Neural cell (in vitro differentiated cells): ENCODE results near the gene KRTAP29-1. TPM values are rescaled to one million over a fixed set of nuclear protein-coding genes. Genes with fewer than 3 reads are reported as not detected.
"Not testable (repeated sequence)": the region's sequence is repeated elsewhere in the genome, so short reads cannot be mapped to it uniquely, and the experiment has no call there.

Experiments used
- H2AFZ ChIP-seq: fragments of 200-600, 300-800 bp; sonication (generic), shearing (Covaris generic); 2 replicates; pipeline ENCODE4 v1.6.0; 2014; ENCODE audit warnings: low read depth, mild to moderate bottlenecking, antibody characterized with exemption, low read length, moderate library complexity
- H3F3A ChIP-seq: fragments of 200-600 bp; shearing (Covaris generic); 2 replicates; pipeline ENCODE4 v1.6.1; 2016; ENCODE audit warnings: mild to moderate bottlenecking, moderate library complexity, mixed read lengths, antibody characterized with exemption, low read length; ENCODE audit not compliant: insufficient read depth, poor library complexity, severe bottlenecking
- H3K27ac ChIP-seq: fragments of 200-600, 300-800 bp; sonication (generic), shearing (Covaris generic); 2 replicates; pipeline ENCODE4 v1.5.1; 2014; ENCODE audit warnings: mild to moderate bottlenecking, low read length, moderate library complexity
- H3K27me3 ChIP-seq: fragments of 300-800, 200-600 bp; sonication (generic), shearing (Covaris generic); 2 replicates; pipeline ENCODE4 v1.6.0; 2014; ENCODE audit warnings: mild to moderate bottlenecking, low read depth, low read length, moderate library complexity; ENCODE audit not compliant: insufficient read depth
- H3K36me3 ChIP-seq: fragments of 300-800, 200-600 bp; sonication (generic), shearing (Covaris generic); 2 replicates; pipeline ENCODE4 v1.5.1; 2014; ENCODE audit warnings: mild to moderate bottlenecking, antibody characterized with exemption, low read length, moderate library complexity; ENCODE audit not compliant: insufficient read depth
- H3K4me2 ChIP-seq: fragments of 300-800, 200-600 bp; sonication (generic), shearing (Covaris generic); 2 replicates; pipeline ENCODE4 v1.6.0; 2014; ENCODE audit warnings: mild to moderate bottlenecking, low read length
- H3K4me3 ChIP-seq: fragments of 300-800, 200-600 bp; sonication (generic), shearing (Covaris generic); 2 replicates; pipeline ENCODE4 v1.5.1; 2014; ENCODE audit warnings: mild to moderate bottlenecking, low read length, moderate library complexity
- H3K79me2 ChIP-seq: fragments of 200-600 bp; shearing (Covaris generic); replicated peaks from 2 replicates; pipeline ENCODE4 v1.6.0; 2014; ENCODE audit warnings: mild to moderate bottlenecking, low read length, moderate library complexity; ENCODE audit not compliant: insufficient read depth
- H3K9ac ChIP-seq: fragments of 300-800, 200-600 bp; sonication (generic), shearing (Covaris generic); 2 replicates; pipeline ENCODE4 v1.6.1; 2016; ENCODE audit warnings: mild to moderate bottlenecking, low read length, mixed read lengths
- H3K9me2 ChIP-seq: fragments of 200-600 bp; shearing (Covaris generic); 2 replicates; pipeline ENCODE4 v1.6.1; 2016; ENCODE audit warnings: mild to moderate bottlenecking, low read length, mixed read lengths; ENCODE audit not compliant: insufficient read depth
- H3K9me3 ChIP-seq: fragments of 200-600, 300-800 bp; sonication (generic), shearing (Covaris generic); 2 replicates; pipeline ENCODE4 v1.6.1; 2016; ENCODE audit warnings: mild to moderate bottlenecking, mixed run types, low read length, moderate library complexity, mixed read lengths
- H4K20me1 ChIP-seq: fragments of 200-600 bp; shearing (Covaris generic); 2 replicates; pipeline ENCODE4 v1.6.1; 2016; ENCODE audit warnings: mild to moderate bottlenecking, mixed run types; ENCODE audit not compliant: insufficient read depth
- EP300 ChIP-seq: fragments of 450-650 bp; conservative IDR thresholded peaks from 2 replicates; pipeline ENCODE4 v1.6.1; 2014; ENCODE audit warnings: antibody characterized with exemption, mild to moderate bottlenecking, moderate library complexity; ENCODE audit not compliant: poor library complexity, severe bottlenecking
- EZH2 ChIP-seq: fragments of 200-600, 300-800 bp; shearing (Covaris generic), sonication (generic); IDR thresholded peaks from 2 replicates; pipeline ENCODE4 v1.6.1; 2014; ENCODE audit warnings: antibody characterized with exemption, low read length, borderline replicate concordance, mild to moderate bottlenecking; ENCODE audit not compliant: insufficient read depth, poor library complexity, severe bottlenecking
- MXI1 ChIP-seq: fragments of 450-650 bp; conservative IDR thresholded peaks from 2 replicates; pipeline ENCODE4 v1.6.1; 2014; ENCODE audit warnings: antibody characterized with exemption, mild to moderate bottlenecking; ENCODE audit not compliant: poor library complexity, severe bottlenecking
- POLR2AphosphoS5 ChIP-seq: IDR thresholded peaks from 2 replicates; pipeline ENCODE4 v1.6.1; 2012
- RAD21 ChIP-seq: fragments of 450-650 bp; conservative IDR thresholded peaks from 2 replicates; pipeline ENCODE4 v1.6.1; 2014; ENCODE audit warnings: antibody characterized with exemption, mild to moderate bottlenecking, moderate library complexity
- REST ChIP-seq: IDR thresholded peaks from 2 replicates; pipeline ENCODE4 v1.6.1; 2012; ENCODE audit warnings: borderline replicate concordance
- SMC3 ChIP-seq: fragments of 450-650 bp; conservative IDR thresholded peaks from 2 replicates; pipeline ENCODE4 v1.6.1; 2014; ENCODE audit warnings: antibody characterized with exemption, mild to moderate bottlenecking, moderate library complexity; ENCODE audit not compliant: poor library complexity
- TAF1 ChIP-seq: IDR thresholded peaks from 2 replicates; pipeline ENCODE4 v1.6.1; 2012; ENCODE audit warnings: low read depth
- polyA minus RNA-seq: library from RNA; depleted of rRNA, polyadenylated mRNA; stranded (reverse); fragments of >200 nt; gene quantifications from 2 replicates; pipeline ENCODE4 v1.2.3, GENCODE V29; 2014
- polyA plus RNA-seq: library from polyadenylated mRNA; depleted of rRNA; stranded (reverse); fragments of >200 nt; gene quantifications from 2 replicates; pipeline ENCODE4 v1.2.3, GENCODE V29; 2014
- TF ChIP-seq, protein P1 (sequence below): fragments of 450-650 bp; IDR thresholded peaks from 2 replicates; pipeline ENCODE4 v1.5.1; 2014; ENCODE audit warnings: antibody characterized with exemption, mild to moderate bottlenecking, moderate library complexity; ENCODE audit not compliant: poor library complexity, severe bottlenecking

Gene KRTAP29-1, protein sequence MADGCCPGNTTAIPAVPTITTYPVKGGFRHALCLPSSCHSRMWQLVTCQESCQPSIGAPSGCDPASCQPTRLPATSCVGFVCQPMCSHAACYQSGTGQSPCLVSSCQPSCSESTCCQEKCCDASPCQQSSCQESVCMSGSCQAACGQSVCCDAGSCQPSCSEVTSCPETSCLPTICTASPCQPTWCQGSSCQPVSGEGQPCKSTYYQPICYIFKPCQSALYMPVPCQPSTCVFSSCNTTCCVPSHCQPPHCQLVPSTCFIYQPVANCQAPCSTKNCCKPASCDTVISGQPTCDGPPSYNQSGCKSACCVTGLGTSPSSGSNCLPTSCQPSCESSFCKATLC
- not detected in 2 replicates for polyA plus RNA-seq
- polyA minus RNA-seq, result not detected in 2 replicates

DNA sequence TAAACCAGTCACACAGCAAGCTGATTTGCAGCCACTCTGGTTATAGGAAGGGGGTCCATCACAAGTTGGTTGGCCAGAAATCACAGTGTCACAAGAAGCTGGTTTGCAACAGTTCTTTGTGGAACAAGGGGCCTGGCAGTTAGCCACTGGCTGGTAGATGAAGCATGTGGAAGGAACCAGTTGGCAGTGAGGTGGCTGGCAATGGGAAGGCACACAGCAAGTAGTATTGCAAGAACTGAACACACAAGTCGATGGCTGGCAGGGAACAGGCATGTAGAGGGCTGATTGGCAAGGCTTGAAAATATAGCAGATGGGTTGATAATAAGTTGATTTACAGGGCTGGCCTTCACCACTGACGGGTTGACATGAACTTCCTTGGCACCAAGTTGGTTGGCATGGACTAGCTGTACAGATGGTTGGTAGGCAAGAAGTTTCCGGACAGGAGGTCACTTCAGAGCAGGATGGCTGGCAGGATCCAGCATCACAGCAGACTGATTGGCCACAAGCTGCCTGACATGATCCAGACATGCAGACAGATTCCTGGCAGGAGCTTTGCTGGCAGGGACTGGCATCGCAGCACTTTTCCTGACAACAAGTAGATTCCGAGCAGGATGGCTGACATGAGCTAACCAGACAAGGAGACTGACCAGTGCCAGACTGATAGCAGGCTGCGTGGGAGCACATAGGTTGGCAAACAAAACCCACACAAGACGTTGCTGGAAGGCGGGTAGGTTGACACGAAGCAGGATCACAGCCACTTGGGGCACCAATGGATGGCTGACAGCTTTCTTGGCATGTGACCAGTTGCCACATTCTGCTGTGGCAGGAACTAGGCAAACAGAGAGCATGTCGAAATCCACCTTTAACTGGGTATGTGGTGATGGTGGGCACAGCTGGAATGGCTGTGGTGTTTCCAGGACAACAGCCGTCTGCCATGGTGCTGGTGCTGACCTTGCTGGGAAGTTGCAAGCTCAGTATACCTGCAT, at the start of gene KRTAP29-1:
Gene KRTAP29-1, minus strand, starts transcription at position 936 of the 986 bp plus-strand sequence. Its CDS starts 0 bp downstream, at position 936.
- H3K9me2 ChIP-seq, result no peaks in the 10 kb centered on the region
- H3K4me3 ChIP-seq, result no peak within 1 kb of the TSS
- H3K27me3 ChIP-seq, result no peaks in the 10 kb centered on the region
- no peaks in the 10 kb centered on the region for H3K79me2 ChIP-seq
- H3K9me3 ChIP-seq, result no peaks in the 10 kb centered on the region
- no peaks in the 10 kb centered on the region for H3K36me3 ChIP-seq
- H4K20me1 ChIP-seq, result no peaks in the 10 kb centered on the region
- no peak within 1 kb of the TSS for H3K9ac ChIP-seq
- no peaks in the 10 kb centered on the region for H3F3A ChIP-seq
- TF ChIP-seq REST (no peak), TAF1 (no peak), SMC3 (no peak), EZH2 (no peak)
- H3K27ac ChIP-seq, result no peak within 1 kb of the TSS
- H3K4me2 ChIP-seq, result no peak within 1 kb of the TSS
- H2AFZ ChIP-seq, result no peak within 1 kb of the TSS

DNA sequence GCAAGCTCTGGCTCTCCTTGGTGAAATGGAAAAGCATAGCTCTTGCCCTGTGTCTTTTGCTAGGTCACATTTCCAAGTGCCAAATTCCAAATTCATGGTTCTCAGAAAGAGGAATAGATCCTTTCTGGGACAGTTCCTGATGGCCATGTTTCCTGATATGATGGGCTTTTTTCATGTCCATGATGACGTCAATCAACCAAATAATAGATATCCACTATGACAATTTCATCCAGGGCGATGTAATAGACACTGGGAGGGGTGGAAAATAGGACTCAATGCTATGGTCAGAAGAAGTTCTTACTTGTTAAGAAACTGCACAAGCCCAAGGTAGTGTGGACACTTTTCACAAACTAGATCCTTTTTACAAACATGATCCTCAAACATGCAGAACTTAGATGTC, 48.5 kb upstream of the KRTAP29-1 start:
- TF ChIP-seq REST (no peak), EZH2 (no peak), RAD21 (no peak), SMC3 (no peak), POLR2AphosphoS5 (no peak), TAF1 (no peak), MXI1 (no peak), EP300 (no peak)
- TF ChIP-seq, protein P1, sequence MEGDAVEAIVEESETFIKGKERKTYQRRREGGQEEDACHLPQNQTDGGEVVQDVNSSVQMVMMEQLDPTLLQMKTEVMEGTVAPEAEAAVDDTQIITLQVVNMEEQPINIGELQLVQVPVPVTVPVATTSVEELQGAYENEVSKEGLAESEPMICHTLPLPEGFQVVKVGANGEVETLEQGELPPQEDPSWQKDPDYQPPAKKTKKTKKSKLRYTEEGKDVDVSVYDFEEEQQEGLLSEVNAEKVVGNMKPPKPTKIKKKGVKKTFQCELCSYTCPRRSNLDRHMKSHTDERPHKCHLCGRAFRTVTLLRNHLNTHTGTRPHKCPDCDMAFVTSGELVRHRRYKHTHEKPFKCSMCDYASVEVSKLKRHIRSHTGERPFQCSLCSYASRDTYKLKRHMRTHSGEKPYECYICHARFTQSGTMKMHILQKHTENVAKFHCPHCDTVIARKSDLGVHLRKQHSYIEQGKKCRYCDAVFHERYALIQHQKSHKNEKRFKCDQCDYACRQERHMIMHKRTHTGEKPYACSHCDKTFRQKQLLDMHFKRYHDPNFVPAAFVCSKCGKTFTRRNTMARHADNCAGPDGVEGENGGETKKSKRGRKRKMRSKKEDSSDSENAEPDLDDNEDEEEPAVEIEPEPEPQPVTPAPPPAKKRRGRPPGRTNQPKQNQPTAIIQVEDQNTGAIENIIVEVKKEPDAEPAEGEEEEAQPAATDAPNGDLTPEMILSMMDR, result no peak
- Histone ChIP-seq H3K9me3 (no peaks in the 10 kb centered on the region), H4K20me1 (no peaks in the 10 kb centered on the region)

DNA sequence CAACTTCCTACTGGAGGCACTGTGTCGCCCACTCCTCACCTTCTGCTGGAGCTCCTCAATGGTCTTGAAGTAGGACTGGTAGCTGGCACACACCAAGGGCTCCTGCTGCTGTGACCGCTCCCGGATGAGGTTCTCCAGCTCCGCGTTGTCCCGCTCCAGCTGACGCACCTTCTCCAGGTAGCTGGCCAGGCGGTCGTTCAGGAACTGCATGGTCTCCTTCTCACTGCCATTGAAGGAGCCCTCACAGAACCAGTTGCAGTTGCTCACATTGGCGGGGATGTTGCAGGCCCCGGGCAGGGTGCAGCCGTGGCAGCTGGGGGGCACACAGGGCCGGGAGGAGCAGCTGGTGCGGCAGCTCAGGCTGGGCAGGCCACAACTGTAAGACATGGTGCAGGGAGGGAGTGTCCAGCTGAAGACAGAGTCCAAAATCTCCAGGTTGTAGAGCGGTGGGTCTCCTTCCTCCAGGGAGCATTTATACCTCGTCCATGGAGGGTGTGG, 47.8 kb upstream of the KRTAP29-1 start, which contains the start of gene KRT33A:
Gene KRT33A, minus strand, starts transcription at position 448 of the 498 bp plus-strand sequence. Its CDS starts 61 bp downstream, at position 387.
- not testable (repeated sequence) for H3K27me3 ChIP-seq

More for the DNA sequence above, 48.5 kb upstream of the KRTAP29-1 start:
- no peak overlapping the region for H3K9ac ChIP-seq
- no peaks in the 10 kb centered on the region for H3K36me3 ChIP-seq
- no peak overlapping the region for H3K4me2 ChIP-seq
- no peaks in the 10 kb centered on the region for H3K27me3 ChIP-seq
- no peak overlapping the region for H3K27ac ChIP-seq
- H3F3A ChIP-seq, result no peaks in the 10 kb centered on the region
- H3K4me3 ChIP-seq, result no peak overlapping the region
- H2AFZ ChIP-seq, result no peak overlapping the region
- no peaks in the 10 kb centered on the region for H3K79me2 ChIP-seq
- no peaks in the 10 kb centered on the region for H3K9me2 ChIP-seq

More for the DNA sequence above, 47.8 kb upstream of the KRTAP29-1 start, which contains the start of gene KRT33A:
- H3K79me2 ChIP-seq, H2AFZ ChIP-seq, H4K20me1 ChIP-seq, H3F3A ChIP-seq, H3K9ac ChIP-seq, H3K4me3 ChIP-seq, H3K9me3 ChIP-seq, H3K36me3 ChIP-seq, H3K9me2 ChIP-seq, H3K27ac ChIP-seq, H3K4me2 ChIP-seq: not testable (repeated sequence)
